Endothelial cell of umbilical vein (primary cell): Measurements from ENCODE around the gene PPCDC. TPM values are rescaled to one million over a fixed set of nuclear protein-coding genes. Genes with fewer than 3 reads are reported as not detected.

Experiments
- BruUV-seq: library from RNA; stranded (reverse); fragments of 400-500 nt; replicated peaks from 2 replicates; lab custom pipeline; 2021; lab: Mats Ljungman, UMichigan
- CTCF ChIA-PET: fragments of 300-600, 350-600 bp; sonication (Branson Sonifier 250); formaldehyde crosslinking; loops from one replicate; lab custom pipeline; 2021; ENCODE audit warnings: antibody characterized with exemption, inconsistent platforms; lab: Charles Lee
- POLR2A ChIA-PET: fragments of 300-600, 350-600 bp; sonication (Branson Sonifier 250); formaldehyde crosslinking; loops from one replicate; lab custom pipeline; 2021; ENCODE audit warnings: antibody characterized with exemption, inconsistent platforms; lab: Charles Lee
- DNase-seq: peaks from one replicate; pipeline ENCODE4 v3.0.0-alpha.2; 2011; ENCODE audit warnings: low read depth, low spot score
- FAIRE-seq: peaks from 2 replicates; lab custom pipeline; 2011; peaks lifted over from hg19 to GRCh38; lab: Jason Lieb, UNC
- H2AFZ ChIP-seq: 2 replicates; pipeline ENCODE4 v1.6.0; 2012; ENCODE audit warnings: low read depth, low read length, control low read depth, inconsistent platforms
- H3K27ac ChIP-seq: 2 replicates; pipeline ENCODE4 v1.5.1; 2011; ENCODE audit warnings: low read depth, mild to moderate bottlenecking, control low read depth, low read length, moderate library complexity; ENCODE audit not compliant: insufficient read depth
- H3K27me3 ChIP-seq, 2 experiments: 2 replicates each; pipeline versions ENCODE4 v1.6.0 to v1.6.1; 2011; ENCODE audit warnings: low read length in 2 of 2, mixed read lengths in 1 of 2; ENCODE audit not compliant: control insufficient read depth in 2 of 2, insufficient read depth in 2 of 2
- H3K36me3 ChIP-seq, 2 experiments: 2 replicates in 1 of 2; 3 replicates in 1 of 2; pipeline ENCODE4 v1.5.1; 2011; ENCODE audit warnings: low read length in 2 of 2, mild to moderate bottlenecking in 1 of 2, moderate library complexity in 1 of 2; ENCODE audit not compliant: control insufficient read depth in 2 of 2, insufficient read depth in 2 of 2; ENCODE audit errors: extremely low read depth in 1 of 2
- H3K4me1 ChIP-seq: 3 replicates; pipeline ENCODE4 v1.5.1; 2011; ENCODE audit warnings: mild to moderate bottlenecking, low read length; ENCODE audit not compliant: control insufficient read depth, insufficient read depth; ENCODE audit errors: extremely low read depth
- H3K4me2 ChIP-seq: 2 replicates; pipeline ENCODE4 v1.6.1; 2011; ENCODE audit warnings: low read length, control low read depth, mixed read lengths; ENCODE audit not compliant: insufficient read depth
- H3K4me3 ChIP-seq, 3 experiments: fragments of 200-600 bp in 1 of 3; sonication (generic), shearing (Covaris generic) in 1 of 3; replicated peaks in 1 of 3; 2 replicates each; pipeline ENCODE4 v1.5.1; 2011 to 2016; ENCODE audit warnings: control low read depth in 3 of 3, low read length in 3 of 3, mild to moderate bottlenecking in 2 of 3, inconsistent platforms in 1 of 3, low read depth in 1 of 3, moderate library complexity in 1 of 3; ENCODE audit not compliant: insufficient read depth in 1 of 3
- H3K79me2 ChIP-seq: 2 replicates; pipeline ENCODE4 v1.6.0; 2012; ENCODE audit warnings: low read length, inconsistent platforms; ENCODE audit not compliant: control insufficient read depth, insufficient read depth
- H3K9ac ChIP-seq: replicated peaks from 2 replicates; pipeline ENCODE3; 2011; ENCODE audit warnings: low read length, control low read depth; ENCODE audit not compliant: insufficient read depth; ENCODE audit errors: extremely low read depth
- H3K9me1 ChIP-seq: replicated peaks from 3 replicates; pipeline ENCODE4 v1.6.0; 2011; ENCODE audit warnings: mild to moderate bottlenecking, low read length; ENCODE audit not compliant: control insufficient read depth, insufficient read depth; ENCODE audit errors: extremely low read depth
- H3K9me3 ChIP-seq: replicated peaks from 2 replicates; pipeline ENCODE4 v1.5.1; 2012; ENCODE audit warnings: low read length, inconsistent platforms; ENCODE audit not compliant: control insufficient read depth, insufficient read depth
- H4K20me1 ChIP-seq: replicated peaks from 2 replicates; pipeline ENCODE3; 2011; ENCODE audit warnings: mild to moderate bottlenecking, low read length; ENCODE audit not compliant: control insufficient read depth, insufficient read depth; ENCODE audit errors: extremely low read depth
- CTCF ChIP-seq, 2 donors: IDR thresholded peaks; 1 replicate in 1 of 2; 2 replicates in 1 of 2; pipeline ENCODE4 v1.5.1; 2011; ENCODE audit warnings: low read length in 2 of 2, mild to moderate bottlenecking in 2 of 2, moderate library complexity in 2 of 2, control low read depth in 1 of 2, inconsistent platforms in 1 of 2, low read depth in 1 of 2; ENCODE audit not compliant: insufficient read depth in 1 of 2; ENCODE audit errors: extremely low read depth in 1 of 2
- EZH2 ChIP-seq: IDR thresholded peaks from 2 replicates; pipeline ENCODE4 v1.6.1; 2012; ENCODE audit warnings: borderline replicate concordance, low read depth, mild to moderate bottlenecking, moderate library complexity, low read length, inconsistent platforms; ENCODE audit not compliant: severe bottlenecking
- FOS ChIP-seq: IDR thresholded peaks from 2 replicates; pipeline ENCODE4 v1.6.1; 2011; ENCODE audit warnings: mild to moderate bottlenecking, low read length, moderate library complexity, borderline replicate concordance; ENCODE audit not compliant: insufficient read depth
- GATA2 ChIP-seq: IDR thresholded peaks from 2 replicates; pipeline ENCODE4 v1.7.0; 2011; ENCODE audit warnings: low read depth, mild to moderate bottlenecking, moderate library complexity, mixed read lengths, low read length; ENCODE audit not compliant: insufficient read length, insufficient read depth
- JUN ChIP-seq: IDR thresholded peaks from 2 replicates; pipeline ENCODE4 v1.6.1; 2011; ENCODE audit warnings: borderline replicate concordance, low read depth; ENCODE audit not compliant: insufficient read length, insufficient read depth
- MYC ChIP-seq: IDR thresholded peaks from one replicate; pipeline ENCODE4 v1.6.1; 2011; ENCODE audit warnings: mild to moderate bottlenecking, low read depth, low read length
- POLR2A ChIP-seq: IDR thresholded peaks from 2 replicates; pipeline ENCODE4 v1.6.1; 2012; ENCODE audit warnings: low read depth, mild to moderate bottlenecking, control low read depth, low read length
- POLR2AphosphoS5 ChIP-seq: IDR thresholded peaks from 2 replicates; pipeline ENCODE4 v1.6.1; 2012; ENCODE audit warnings: low read depth, mild to moderate bottlenecking, control low read depth, low read length, moderate library complexity; ENCODE audit not compliant: insufficient read depth
- dilution Hi-C: fragments of 300-500 bp; cut with MboI; formaldehyde crosslinking; loops from one replicate; pipeline ENCODE4 v1.15.0; 2019; ENCODE audit warnings: low sequenced_read_pairs; ENCODE audit not compliant: extremely low pct_ligation_motif_present
- intact Hi-C: fragments of 100-400 bp; cut with micrococcal nuclease; formaldehyde crosslinking; loops from one replicate; pipeline ENCODE4 v1.10.0; 2022
- polyA plus RNA-seq, 4 experiments: library from polyadenylated mRNA; depleted of rRNA in 3 of 4; stranded (reverse) in 3 of 4; unstranded in 1 of 4; fragments of >200 nt; gene quantifications; 2 replicates each; pipeline versions ENCODE4 v1.2.1 to v1.2.3, GENCODE V29; 2011 to 2012; ENCODE audit warnings: missing spikeins in 1 of 4
- total RNA-seq: library from RNA; stranded (reverse); gene quantifications from 2 replicates; pipeline ENCODE4 v1.2.3, GENCODE V29; 2021
- TF ChIP-seq, protein P1 (sequence below): IDR thresholded peaks from 2 replicates; pipeline ENCODE4 v1.6.1; 2011; ENCODE audit not compliant: insufficient read depth, insufficient read length

The PPCDC gene
- total and polyA plus RNA-seq, 2 donors (not counting 3 experiments of a cell fraction or from before 2014, with no cell fraction given): 14.5 to 21.4 TPM

GRCh38 chr15:75036212-75036616, 12.8 kb downstream of the PPCDC start:
- Histone ChIP-seq H4K20me1 (no peaks in the 10 kb centered on the region), H3K4me3 (no peak overlapping the region), H3K79me2 (no peaks in the 10 kb centered on the region), H2AFZ (no peak overlapping the region), H3K9ac (no peak overlapping the region), H3K36me3 (no peaks in the 10 kb centered on the region), H3K4me2 (no peak overlapping the region), H3K4me1 (peaks cover 17% of the 10 kb centered on the region), H3K27me3 (no peaks in the 10 kb centered on the region), H3K9me3 (no peaks in the 10 kb centered on the region), H3K9me1 (no peaks in the 10 kb centered on the region), H3K27ac (no peak overlapping the region)
- FAIRE-seq: no peak
- CTCF ChIA-PET: interaction anchor here (1.2 to 2.4 kb wide), 3 partner anchors 7 to 168 kb away, joined by 3 to 13 read pairs (median 5); no protein-coding TSS in a partner anchor
- POLR2A ChIA-PET: interaction anchor here (0.6 kb wide), 1 partner anchor 56 kb away, joined by 3 read pairs; no protein-coding TSS in a partner anchor
- TF ChIP-seq, protein P1, sequence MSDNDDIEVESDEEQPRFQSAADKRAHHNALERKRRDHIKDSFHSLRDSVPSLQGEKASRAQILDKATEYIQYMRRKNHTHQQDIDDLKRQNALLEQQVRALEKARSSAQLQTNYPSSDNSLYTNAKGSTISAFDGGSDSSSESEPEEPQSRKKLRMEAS: no peak
- no peak for TF ChIP-seq EZH2
- TF ChIP-seq FOS: no peak
- no peak for TF ChIP-seq MYC
- dilution Hi-C loops: no loop called here
- intact Hi-C loops: no loop called here
- BruUV-seq: no TSS peak
- no peak for DNase-seq

GRCh38 chr15:75037685-75038084, 14.3 kb downstream of the PPCDC start:
- no peak overlapping the region for H3K9ac ChIP-seq
- BruUV-seq: no TSS peak
- no peak overlapping the region for H2AFZ ChIP-seq
- no peaks in the 10 kb centered on the region for H3K27me3 ChIP-seq
- intact Hi-C loops: no loop called here
- CTCF ChIA-PET: interaction anchor here (1.4 to 2.4 kb wide), 5 partner anchors 8 to 166 kb away, joined by 3 to 13 read pairs (median 7); partner anchors contain the start of genes C15orf39 and PPCDC
- no peak overlapping the region for H3K4me3 ChIP-seq
- no peaks in the 10 kb centered on the region for H3K9me1 ChIP-seq
- H3K27ac ChIP-seq: no peak overlapping the region
- dilution Hi-C loops: no loop called here
- FAIRE-seq: no peak
- H3K79me2 ChIP-seq: no peaks in the 10 kb centered on the region
- peaks cover 7% of the 10 kb centered on the region for H3K4me1 ChIP-seq
- TF ChIP-seq POLR2AphosphoS5: no peak
- no peak for TF ChIP-seq EZH2
- TF ChIP-seq MYC: no peak
- TF ChIP-seq POLR2A: no peak
- TF ChIP-seq JUN: no peak
- TF ChIP-seq FOS: no peak
- no peak for TF ChIP-seq CTCF (IDR thresholded peaks at IDR 0.05; ENCODE audit: extremely low read depth in 1 of 2, insufficient read depth in 1 of 2, low read depth in 1 of 2, low read length in 2 of 2)
- TF ChIP-seq, protein P1: no peak
- no peak for TF ChIP-seq GATA2
- POLR2A ChIA-PET: interaction anchor here (1.6 kb wide), 1 partner anchor 164 kb away, joined by 5 read pairs; the partner anchor contains the start of gene C15orf39
- no peaks in the 10 kb centered on the region for H3K36me3 ChIP-seq
- H4K20me1 ChIP-seq: no peaks in the 10 kb centered on the region
- no peaks in the 10 kb centered on the region for H3K9me3 ChIP-seq
- H3K4me2 ChIP-seq: peak overlapping the region; percentile 25
- no peak for DNase-seq
